Gastrocnemius medialis (tissue), 4 donors: Measurements from ENCODE around the gene BMPER.

Experiments used
- CTCF ChIP-seq, 5 experiments: fragments of 450-650 bp in 3 of 5; fragments of 200-600 bp in 2 of 5; sonication (generic) in 2 of 5; IDR thresholded peaks in 4 of 5; conservative IDR thresholded peaks in 1 of 5; 1 replicate in 4 of 5; 2 replicates in 1 of 5; pipeline ENCODE4 v1.5.1; 2016 to 2019; ENCODE audit warnings: antibody characterized with exemption in 5 of 5, mild to moderate bottlenecking in 3 of 5, moderate library complexity in 3 of 5
- POLR2A ChIP-seq, 2 donors: fragments of 450-650 bp; IDR thresholded peaks; one replicate each; pipeline ENCODE4 v1.6.1; 2017; ENCODE audit warnings: antibody characterized with exemption in 2 of 2, mild to moderate bottlenecking in 2 of 2, moderate library complexity in 2 of 2

GRCh38 chr7:34133356-34133982 is 228.1 kb downstream of the BMPER start:
- TF ChIP-seq CTCF (IDR thresholded peaks at IDR 0.05 in 4 of 5, conservative IDR thresholded peaks at IDR 0.05 in 1 of 5) (no peak), POLR2A (IDR thresholded peaks at IDR 0.05) (no peak)
